A549 (cell line): ENCODE data around the gene RPS6KA2. TPM values are rescaled to one million over a fixed set of nuclear protein-coding genes. Genes with fewer than 3 reads are reported as not detected.

ENCODE experiments used
- ATAC-seq, 2 experiments: fragments of 200-7000 bp in 1 of 2; fragments of >200 bp in 1 of 2; cut with Nextera tagmentation in 1 of 2; cut with Tn5 transposase in 1 of 2; 3 replicates each; pipeline versions ENCODE4 v1.8.0 to v1.9.1; 2018 to 2020; ENCODE audit warnings: mild to moderate bottlenecking in 1 of 2, moderate library complexity in 1 of 2
- CTCF ChIA-PET: fragments of 300-600 bp; sonication (Branson Sonifier 250); formaldehyde crosslinking; extraction: SDS; loops from one replicate; lab custom pipeline; 2021; ENCODE audit warnings: antibody characterized with exemption, inconsistent platforms; lab: Yijun Ruan, JAX
- POLR2A ChIA-PET: fragments of 350-600 bp; formaldehyde crosslinking; extraction: SDS; loops from one replicate; lab custom pipeline; 2021; ENCODE audit warnings: antibody characterized with exemption, inconsistent platforms; lab: Yijun Ruan, JAX
- DNase-seq, 2 experiments: peaks; one replicate each; pipeline versions ENCODE4 v3.0.0 to v3.0.0-alpha.2; 2011 to 2016; ENCODE audit warnings: low read depth in 1 of 2, low spot score in 1 of 2
- FAIRE-seq: peaks from 2 replicates; lab custom pipeline; 2011; peaks lifted over from hg19 to GRCh38; lab: Jason Lieb, UNC
- H3K27ac ChIP-seq, 2 experiments: fragments of >200 bp; sonication (Bioruptor Twin); formaldehyde crosslinking; 3 replicates each; pipeline ENCODE4 v1.5.1; 2016 to 2017
- H3K4me1 ChIP-seq: fragments of >200 bp; sonication (Bioruptor Twin); formaldehyde crosslinking; 3 replicates; pipeline ENCODE4 v1.6.1; 2016
- H3K4me2 ChIP-seq: fragments of >200 bp; sonication (Bioruptor Twin); formaldehyde crosslinking; 3 replicates; pipeline ENCODE4 v1.6.1; 2016
- H3K4me3 ChIP-seq: fragments of >200 bp; sonication (Bioruptor Twin); formaldehyde crosslinking; 3 replicates; pipeline ENCODE4 v1.5.1; 2016
- H3K9me3 ChIP-seq: fragments of >200 bp; sonication (Bioruptor Twin); formaldehyde crosslinking; 3 replicates; pipeline ENCODE4 v1.6.1; 2016
- BHLHE40 ChIP-seq: IDR thresholded peaks from 2 replicates; pipeline ENCODE4 v1.6.1; 2012; ENCODE audit warnings: low read depth, low read length, inconsistent platforms
- CBX2 ChIP-seq: fragments of 200-600 bp; sonication (generic); IDR thresholded peaks from 2 replicates; pipeline ENCODE4 v1.6.1; 2016; ENCODE audit warnings: low read depth, mild to moderate bottlenecking, borderline replicate concordance
- CEBPB ChIP-seq, 2 experiments: fragments of >200 bp in 1 of 2; sonication (Bioruptor Twin) in 1 of 2; formaldehyde crosslinking in 1 of 2; IDR thresholded peaks; 2 replicates each; pipeline ENCODE4 v1.6.1; 2012 to 2016
- EP300 ChIP-seq, 2 experiments: fragments of >200 bp; sonication (Bioruptor Twin); formaldehyde crosslinking; IDR thresholded peaks; 2 replicates in 1 of 2; 3 replicates in 1 of 2; pipeline ENCODE4 v1.6.1; 2016 to 2017
- HDAC2 ChIP-seq: fragments of 200-600 bp; sonication (generic); IDR thresholded peaks from 2 replicates; pipeline ENCODE4 v1.6.1; 2016
- HEYL ChIP-seq: fragments of 250-450 bp; sonication (Bioruptor Pico); IDR thresholded peaks from 2 replicates; pipeline ENCODE4 v1.8.0; 2021; ENCODE audit warnings: mild to moderate bottlenecking, moderate library complexity
- HOXA7 ChIP-seq: fragments of 250-450 bp; sonication (Bioruptor Pico); IDR thresholded peaks from 2 replicates; pipeline ENCODE4 v1.5.0; 2020; ENCODE audit warnings: mild to moderate bottlenecking, moderate library complexity
- HOXB5 ChIP-seq: fragments of 250-450 bp; sonication (Bioruptor Pico); IDR thresholded peaks from 2 replicates; pipeline ENCODE4 v1.5.0; 2020; ENCODE audit warnings: mild to moderate bottlenecking, moderate library complexity
- KDM5A ChIP-seq: fragments of 200-600 bp; sonication (generic); IDR thresholded peaks from 2 replicates; pipeline ENCODE4 v1.6.1; 2016; ENCODE audit warnings: antibody characterized with exemption, mild to moderate bottlenecking
- MAFK ChIP-seq: fragments of 450-650 bp; IDR thresholded peaks from 2 replicates; pipeline ENCODE4 v1.6.1; 2014; ENCODE audit not compliant: partially characterized antibody
- MAZ ChIP-seq: fragments of 150-350 bp; IDR thresholded peaks from 2 replicates; pipeline ENCODE4 v1.6.1; 2014; ENCODE audit warnings: antibody characterized with exemption, low read depth, low read length, borderline replicate concordance
- NFE2L2 ChIP-seq: fragments of 150-350 bp; conservative IDR thresholded peaks from 2 replicates; pipeline ENCODE4 v1.6.1; 2014; ENCODE audit warnings: low read length
- NPAS2 ChIP-seq: fragments of 250-450 bp; sonication (Bioruptor Pico); IDR thresholded peaks from 2 replicates; pipeline ENCODE4 v1.8.0; 2022; ENCODE audit warnings: mild to moderate bottlenecking, moderate library complexity, borderline replicate concordance
- NR3C1 ChIP-seq: fragments of >200 bp; sonication (Bioruptor Twin); formaldehyde crosslinking; IDR thresholded peaks from 3 replicates; pipeline ENCODE4 v1.6.1; 2017
- PHF8 ChIP-seq: fragments of 200-600 bp; sonication (generic); IDR thresholded peaks from 2 replicates; pipeline ENCODE4 v1.6.1; 2016; ENCODE audit warnings: low read depth, mild to moderate bottlenecking, antibody characterized with exemption, moderate library complexity, borderline replicate concordance
- POLR2A ChIP-seq: IDR thresholded peaks from 2 replicates; pipeline ENCODE4 v1.6.1; 2012; ENCODE audit warnings: mild to moderate bottlenecking, low read length
- POLR2AphosphoS2 ChIP-seq: conservative IDR thresholded peaks from 2 replicates; pipeline ENCODE4 v1.6.1; 2012; ENCODE audit warnings: low read length, improper control_type of control experiment, inconsistent platforms
- RARB ChIP-seq: fragments of 250-450 bp; sonication (Bioruptor Pico); IDR thresholded peaks from 2 replicates; pipeline ENCODE4 v1.8.0; 2021; ENCODE audit warnings: mild to moderate bottlenecking, moderate library complexity
- RFX5 ChIP-seq: fragments of 450-650 bp; IDR thresholded peaks from 2 replicates; pipeline ENCODE4 v1.7.1; 2014; ENCODE audit warnings: antibody characterized with exemption, mild to moderate bottlenecking, moderate library complexity
- SREBF2 ChIP-seq: fragments of 450-650 bp; IDR thresholded peaks from 2 replicates; pipeline ENCODE4 v1.6.1; 2014; ENCODE audit warnings: mild to moderate bottlenecking, moderate library complexity
- ZC3H11A ChIP-seq: fragments of 450-650 bp; IDR thresholded peaks from 2 replicates; pipeline ENCODE4 v1.6.1; 2014; ENCODE audit warnings: antibody characterized with exemption, mild to moderate bottlenecking
- WGBS: methylation state at CpG from one replicate; pipeline ENCODE4 v1.1.6; 2017; ENCODE audit errors: missing lambda C conversion rate; 5-methylcytosine and 5-hydroxymethylcytosine counted together
- polyA plus RNA-seq, 4 experiments: library from polyadenylated mRNA; depleted of rRNA in 3 of 4; stranded (reverse); fragments of >200 nt; fragmentation: RNase III in 1 of 4; extraction: RNeasy Plus Mini Kit Qiagen cat#74134 plus additional on column Dnase treatment in 1 of 4; gene quantifications; 2 replicates in 3 of 4; 3 replicates in 1 of 4; pipeline ENCODE4 v1.2.3, GENCODE V29; 2011 to 2017
- TF ChIP-seq, protein P1 (sequence below): fragments of 250-450 bp; sonication (Bioruptor Pico); IDR thresholded peaks from 2 replicates; pipeline ENCODE4 v1.5.0; 2020; ENCODE audit warnings: low read depth, mild to moderate bottlenecking, moderate library complexity
- TF ChIP-seq, protein P2 (sequence below): IDR thresholded peaks from 2 replicates; pipeline ENCODE4 v1.6.1; 2012
- TF ChIP-seq, protein P3 (sequence below): IDR thresholded peaks from 2 replicates; pipeline ENCODE4 v1.6.1; 2012; ENCODE audit warnings: low read depth, borderline replicate concordance
- TF ChIP-seq, protein P4 (sequence below): fragments of 150-350 bp; IDR thresholded peaks from 2 replicates; pipeline ENCODE4 v1.6.1; 2014; ENCODE audit warnings: low read depth, mild to moderate bottlenecking, low read length

Gene RPS6KA2
- polyA plus RNA-seq, 2 of the 4 experiments (the other 2 are of a cell fraction) = 0.19 TPM; not detected in 1

DNA sequence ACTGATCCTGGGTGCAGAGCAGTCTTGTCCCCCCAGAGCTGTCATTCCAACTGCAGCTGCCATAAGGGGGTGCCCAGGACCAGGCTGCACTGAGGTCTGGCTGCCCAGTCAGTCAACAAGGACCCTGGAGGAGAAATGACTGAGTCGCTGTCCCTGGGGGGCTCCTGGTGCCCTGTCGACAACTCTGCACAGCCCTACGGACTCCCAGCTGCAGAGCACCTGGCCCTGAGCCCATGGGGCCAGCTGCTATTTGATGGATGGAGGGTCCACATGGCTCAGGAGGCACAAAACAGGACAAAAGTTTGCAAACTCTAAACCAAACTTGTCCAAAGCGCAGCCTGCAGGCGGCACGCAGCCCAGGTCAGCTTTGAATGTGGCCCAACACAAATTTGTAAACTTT is 46.3 kb upstream of the RPS6KA2 start:
- Histone ChIP-seq H3K4me3 (no peak overlapping the region), H3K4me1 (peaks cover 5% of the 10 kb centered on the region; the same call in 2 of the 3 replicates), H3K4me2 (no peak overlapping the region), H3K27ac (no peak overlapping the region), H3K9me3 (no peaks in the 10 kb centered on the region)
- no peak for TF ChIP-seq HDAC2
- no peak for TF ChIP-seq BHLHE40
- TF ChIP-seq, protein P1, sequence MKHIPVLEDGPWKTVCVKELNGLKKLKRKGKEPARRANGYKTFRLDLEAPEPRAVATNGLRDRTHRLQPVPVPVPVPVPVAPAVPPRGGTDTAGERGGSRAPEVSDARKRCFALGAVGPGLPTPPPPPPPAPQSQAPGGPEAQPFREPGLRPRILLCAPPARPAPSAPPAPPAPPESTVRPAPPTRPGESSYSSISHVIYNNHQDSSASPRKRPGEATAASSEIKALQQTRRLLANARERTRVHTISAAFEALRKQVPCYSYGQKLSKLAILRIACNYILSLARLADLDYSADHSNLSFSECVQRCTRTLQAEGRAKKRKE = no peak
- no peak for TF ChIP-seq NR3C1
- TF ChIP-seq ZC3H11A = no peak
- TF ChIP-seq SREBF2 = no peak
- TF ChIP-seq CEBPB (IDR thresholded peaks at IDR 0.05) = no peak
- TF ChIP-seq CBX2 = no peak
- TF ChIP-seq, protein P2, sequence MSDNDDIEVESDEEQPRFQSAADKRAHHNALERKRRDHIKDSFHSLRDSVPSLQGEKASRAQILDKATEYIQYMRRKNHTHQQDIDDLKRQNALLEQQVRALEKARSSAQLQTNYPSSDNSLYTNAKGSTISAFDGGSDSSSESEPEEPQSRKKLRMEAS = no peak
- TF ChIP-seq EP300 (IDR thresholded peaks at IDR 0.05) = no peak
- no peak for TF ChIP-seq MAZ
- no peak for TF ChIP-seq HOXB5 (CRISPR knock-in tag)
- FAIRE-seq (no peak), ATAC-seq (no peak), DNase-seq (no peak)
- 65% methylated on average over 6 of the region's 6 CpGs for WGBS
- POLR2A ChIA-PET = no interaction called here
- CTCF ChIA-PET = interaction anchor here (1.2 to 1.7 kb wide), 2 partner anchors 11 to 23 kb away, joined by 3 read pairs; no protein-coding TSS in a partner anchor

DNA sequence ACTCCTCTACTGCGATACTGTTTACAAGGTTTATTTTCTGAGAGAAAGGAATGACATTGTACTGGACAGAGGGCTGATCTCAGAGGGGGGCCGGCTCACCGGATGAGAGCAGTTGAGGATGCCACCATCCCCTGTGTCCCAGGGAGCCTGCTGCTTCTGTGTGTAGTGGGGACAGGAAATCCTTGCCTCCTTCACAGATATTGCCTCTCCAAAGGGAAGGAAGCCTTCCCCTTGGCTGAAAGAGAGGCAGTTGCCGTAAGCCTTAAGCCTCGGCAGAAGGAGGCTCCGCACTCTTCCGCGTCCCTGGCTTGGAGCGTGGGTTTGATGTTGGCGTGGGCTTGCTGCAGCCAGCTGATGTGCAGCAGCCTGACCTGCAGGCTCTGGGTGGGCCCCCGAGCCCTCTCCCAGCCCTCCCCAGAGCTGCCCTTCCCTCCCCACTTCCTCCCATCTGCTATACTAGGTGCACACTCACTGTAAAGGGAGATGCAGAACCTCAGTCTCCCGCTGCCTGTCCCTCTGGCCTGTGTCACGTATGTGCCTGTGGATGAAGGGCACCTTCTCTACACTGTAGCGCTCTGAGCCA is 45.7 kb upstream of the RPS6KA2 start:
- ATAC-seq (no peak; a peak in 1 of 6 replicates), DNase-seq (no peak), FAIRE-seq (no peak)
- Histone ChIP-seq H3K4me2 (no peak overlapping the region), H3K4me3 (no peak overlapping the region), H3K9me3 (no peaks in the 10 kb centered on the region), H3K27ac (no peak overlapping the region), H3K4me1 (no peaks in the 10 kb centered on the region; the same call in 2 of the 3 replicates)
- 84% methylated on average over 5 of the region's 14 CpGs for WGBS
- CTCF ChIA-PET = interaction anchor here (1.2 kb wide), 1 partner anchor 22 kb away, joined by 3 read pairs; no protein-coding TSS in a partner anchor
- TF ChIP-seq PHF8 (no peak), BHLHE40 (no peak), RFX5 (no peak), NFE2L2 (no peak), NPAS2 (CRISPR knock-in tag) (no peak), POLR2AphosphoS2 (no peak), RARB (no peak)
- TF ChIP-seq, protein P3, sequence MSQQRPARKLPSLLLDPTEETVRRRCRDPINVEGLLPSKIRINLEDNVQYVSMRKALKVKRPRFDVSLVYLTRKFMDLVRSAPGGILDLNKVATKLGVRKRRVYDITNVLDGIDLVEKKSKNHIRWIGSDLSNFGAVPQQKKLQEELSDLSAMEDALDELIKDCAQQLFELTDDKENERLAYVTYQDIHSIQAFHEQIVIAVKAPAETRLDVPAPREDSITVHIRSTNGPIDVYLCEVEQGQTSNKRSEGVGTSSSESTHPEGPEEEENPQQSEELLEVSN = no peak
- POLR2A ChIA-PET = no interaction called here

DNA sequence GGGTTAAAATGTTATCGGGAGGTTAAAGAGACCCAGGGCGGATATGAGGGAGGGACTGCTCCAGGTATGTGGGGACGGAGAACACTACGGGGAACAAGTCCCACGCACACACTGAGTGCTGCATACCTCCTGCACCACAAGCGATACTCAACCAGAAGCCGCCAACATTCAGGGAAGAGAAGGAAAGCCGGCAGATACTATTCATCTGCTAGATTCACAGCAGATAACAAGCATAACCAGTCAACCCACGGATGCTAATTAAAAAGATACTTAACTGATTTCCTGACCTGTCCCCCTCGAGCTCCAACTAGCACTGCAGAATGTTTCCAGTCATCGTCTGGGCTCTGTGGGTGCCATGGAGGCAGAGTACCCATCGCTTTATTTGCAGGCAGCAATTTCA is 45.1 kb upstream of the RPS6KA2 start:
- whole genome bisulfite sequencing = 56% methylated on average over 12 of the region's 12 CpGs
- no peak for TF ChIP-seq HEYL (CRISPR knock-in tag)
- no peak for TF ChIP-seq EP300 (IDR thresholded peaks at IDR 0.05)
- TF ChIP-seq, protein P4, sequence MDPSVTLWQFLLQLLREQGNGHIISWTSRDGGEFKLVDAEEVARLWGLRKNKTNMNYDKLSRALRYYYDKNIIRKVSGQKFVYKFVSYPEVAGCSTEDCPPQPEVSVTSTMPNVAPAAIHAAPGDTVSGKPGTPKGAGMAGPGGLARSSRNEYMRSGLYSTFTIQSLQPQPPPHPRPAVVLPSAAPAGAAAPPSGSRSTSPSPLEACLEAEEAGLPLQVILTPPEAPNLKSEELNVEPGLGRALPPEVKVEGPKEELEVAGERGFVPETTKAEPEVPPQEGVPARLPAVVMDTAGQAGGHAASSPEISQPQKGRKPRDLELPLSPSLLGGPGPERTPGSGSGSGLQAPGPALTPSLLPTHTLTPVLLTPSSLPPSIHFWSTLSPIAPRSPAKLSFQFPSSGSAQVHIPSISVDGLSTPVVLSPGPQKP = no peak
- no peak for TF ChIP-seq PHF8
- no peak for TF ChIP-seq BHLHE40
- no peak for TF ChIP-seq HOXA7
- TF ChIP-seq POLR2A = no peak
- no peak for TF ChIP-seq POLR2AphosphoS2
- no peak for TF ChIP-seq KDM5A
- no peak for TF ChIP-seq CBX2
- TF ChIP-seq, protein P3 = no peak
- TF ChIP-seq MAFK = no peak
- TF ChIP-seq, all 56 proteins: peak for 0
- POLR2A ChIA-PET = no interaction called here

More for the DNA sequence above, 45.1 kb upstream of the RPS6KA2 start:
- CTCF ChIA-PET = no interaction called here
- no peak for FAIRE-seq
- no peak overlapping the region for H3K4me2 ChIP-seq
- H3K27ac ChIP-seq = no peak overlapping the region
- no peaks in the 10 kb centered on the region for H3K4me1 ChIP-seq
- no peaks in the 10 kb centered on the region for H3K9me3 ChIP-seq
- DNase-seq = no peak
- no peak overlapping the region for H3K4me3 ChIP-seq
- no peak for ATAC-seq
